ENCODE data around the gene UBE4B. TPM values are rescaled to one million over a fixed set of nuclear protein-coding genes. Genes with fewer than 3 reads are reported as not detected.

The UBE4B gene
- total RNA-seq, 1 donor from 2014 or later, result 14.7 TPM

DNA sequence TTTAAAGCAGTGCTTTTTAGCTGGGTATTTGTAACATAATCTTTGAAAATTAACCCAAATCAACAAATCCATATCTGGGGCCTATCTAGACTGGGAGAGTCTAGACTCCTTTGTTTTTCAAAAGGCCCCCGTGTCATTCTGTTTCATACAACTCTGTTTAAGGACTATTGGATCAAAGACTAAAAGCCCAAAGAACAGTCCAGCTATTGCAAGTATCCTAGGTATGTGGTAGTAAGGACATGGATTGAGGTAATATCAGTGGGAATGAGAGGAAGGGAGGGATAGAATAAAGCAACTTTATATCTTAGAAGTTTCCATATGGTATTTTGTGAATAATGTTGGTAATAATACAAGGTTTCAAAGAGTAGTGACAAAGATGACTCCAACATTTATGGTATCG is 195.8 kb downstream of the UBE4B start:
- Histone ChIP-seq H3K4me3 (ENCODE audit: low read depth, low read length) (no peak overlapping the region), H3K27me3 (ENCODE audit: control insufficient read depth, insufficient read depth, low read length) (no peaks in the 10 kb centered on the region), H3K36me3 (ENCODE audit: control insufficient read depth, insufficient read depth, low read length) (peaks cover 3% of the 10 kb centered on the region)
- no peak for DNase-seq (ENCODE audit: low read depth)
- no peak for FAIRE-seq
- TF ChIP-seq, protein P1, sequence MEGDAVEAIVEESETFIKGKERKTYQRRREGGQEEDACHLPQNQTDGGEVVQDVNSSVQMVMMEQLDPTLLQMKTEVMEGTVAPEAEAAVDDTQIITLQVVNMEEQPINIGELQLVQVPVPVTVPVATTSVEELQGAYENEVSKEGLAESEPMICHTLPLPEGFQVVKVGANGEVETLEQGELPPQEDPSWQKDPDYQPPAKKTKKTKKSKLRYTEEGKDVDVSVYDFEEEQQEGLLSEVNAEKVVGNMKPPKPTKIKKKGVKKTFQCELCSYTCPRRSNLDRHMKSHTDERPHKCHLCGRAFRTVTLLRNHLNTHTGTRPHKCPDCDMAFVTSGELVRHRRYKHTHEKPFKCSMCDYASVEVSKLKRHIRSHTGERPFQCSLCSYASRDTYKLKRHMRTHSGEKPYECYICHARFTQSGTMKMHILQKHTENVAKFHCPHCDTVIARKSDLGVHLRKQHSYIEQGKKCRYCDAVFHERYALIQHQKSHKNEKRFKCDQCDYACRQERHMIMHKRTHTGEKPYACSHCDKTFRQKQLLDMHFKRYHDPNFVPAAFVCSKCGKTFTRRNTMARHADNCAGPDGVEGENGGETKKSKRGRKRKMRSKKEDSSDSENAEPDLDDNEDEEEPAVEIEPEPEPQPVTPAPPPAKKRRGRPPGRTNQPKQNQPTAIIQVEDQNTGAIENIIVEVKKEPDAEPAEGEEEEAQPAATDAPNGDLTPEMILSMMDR (IDR thresholded peaks at IDR 0.05; ENCODE audit: insufficient read depth, low read length, severe bottlenecking), result no peak

DNA sequence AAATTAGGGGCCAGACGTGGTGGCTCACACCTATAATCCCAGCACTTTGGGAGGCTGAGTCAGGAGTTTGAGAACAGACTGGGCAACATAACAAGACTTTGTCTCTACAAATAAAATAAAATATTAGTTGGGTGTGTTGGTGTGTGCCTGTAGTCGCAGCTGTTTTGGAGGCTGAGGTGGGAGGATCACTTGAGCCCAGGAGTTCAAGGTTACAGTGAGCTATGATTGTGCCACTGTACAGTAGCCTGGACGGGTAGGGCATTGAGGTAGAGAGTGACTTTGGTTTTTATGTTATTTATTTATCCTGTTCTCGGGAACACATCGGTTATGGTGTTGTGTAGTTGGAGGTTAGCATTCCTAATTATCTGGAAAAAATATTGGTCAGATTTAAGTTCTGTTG is 197.1 kb downstream of the UBE4B start:
- FAIRE-seq, result no peak
- Histone ChIP-seq H3K4me3 (ENCODE audit: low read depth, low read length) (no peak overlapping the region), H3K27me3 (ENCODE audit: control insufficient read depth, insufficient read depth, low read length) (no peaks in the 10 kb centered on the region), H3K36me3 (ENCODE audit: control insufficient read depth, insufficient read depth, low read length) (peaks cover 4% of the 10 kb centered on the region)
- TF ChIP-seq, protein P1 (IDR thresholded peaks at IDR 0.05; ENCODE audit: insufficient read depth, low read length, severe bottlenecking), result no peak
- DNase-seq (ENCODE audit: low read depth), result no peak

Other genes with a start within 250 kb of the UBE4B start
- gene CLSTN1, start 209.0 kb upstream of the UBE4B start, total RNA-seq, result 131 and 142 TPM in 2 replicates
- 107 and 181 TPM in 2 replicates for gene CTNNBIP1, start 122.7 kb upstream of the UBE4B start, total RNA-seq
- 32.1 and 37.8 TPM in 2 replicates for gene LZIC, start 89.6 kb upstream of the UBE4B start, total RNA-seq
- gene NMNAT1, start 89.5 kb upstream of the UBE4B start, total RNA-seq, result 13.2 and 15.1 TPM in 2 replicates
- gene RBP7, start 35.7 kb upstream of the UBE4B start, total RNA-seq, result 0.26 TPM in 2 replicates
- gene KIF1B, start 177.6 kb downstream of the UBE4B start, total RNA-seq, result 18.2 and 27.4 TPM in 2 replicates

Measured in bronchial epithelial cell (primary cell).